Measurements from ENCODE around the gene CS. TPM values are rescaled to one million over a fixed set of nuclear protein-coding genes. Genes with fewer than 3 reads are reported as not detected.

Gene CS
- total RNA-seq, 1 donor from 2014 or later, result 137 TPM

DNA sequence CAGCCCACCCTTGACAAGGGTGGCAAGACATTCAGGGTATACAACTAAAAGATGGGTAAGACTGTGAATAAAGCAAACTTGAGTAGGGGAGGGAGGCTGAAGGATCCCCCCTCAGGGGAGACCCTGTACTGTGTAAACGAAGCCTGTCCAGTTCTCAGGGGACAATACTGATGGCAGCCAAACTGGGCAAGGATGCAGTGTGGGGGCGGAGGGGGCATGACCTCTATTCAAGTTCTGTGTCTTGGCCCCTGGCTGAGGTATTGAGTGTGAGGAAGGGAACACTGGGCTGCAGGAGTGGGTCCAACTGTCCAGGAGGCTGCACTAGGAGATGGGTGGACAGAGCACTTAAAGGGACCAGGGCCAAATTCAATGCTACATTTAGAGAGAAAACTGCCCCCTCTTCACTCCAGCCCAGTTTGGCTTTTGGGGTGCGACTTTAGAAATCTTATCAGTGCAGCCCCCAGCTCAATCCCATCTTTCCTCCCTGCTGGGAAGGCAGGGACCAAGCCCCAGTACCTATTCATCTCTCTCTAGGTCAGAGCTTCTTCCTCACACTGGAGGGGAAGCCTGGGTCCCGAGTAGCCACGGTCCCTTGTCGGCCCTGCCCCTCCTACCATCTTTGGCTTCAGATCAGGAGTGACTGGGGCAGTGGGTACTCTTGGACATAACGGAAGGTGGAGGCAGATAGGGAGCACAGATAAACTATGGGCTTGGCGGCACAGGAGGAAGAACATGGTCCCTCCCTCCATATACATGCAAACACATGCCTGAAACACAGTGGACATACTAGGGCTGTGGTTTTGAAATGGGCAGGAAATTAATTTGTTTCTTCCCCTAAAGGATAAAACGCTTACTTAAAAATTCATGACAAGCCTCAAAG lies 58.5 kb downstream of the CS start:
- Histone ChIP-seq H3K27me3 (ENCODE audit: control insufficient read depth in 3 of 3, insufficient read depth in 3 of 3, low read length in 3 of 3) (no peaks in the 10 kb centered on the region), H3K36me3 (ENCODE audit: control insufficient read depth in 3 of 3, insufficient read depth in 3 of 3, low read length in 3 of 3) (peaks cover 57 to 66% (median 66%) of the 10 kb centered on the region in 3 donors), H3K27ac (ENCODE audit: low read depth, low read length) (no peak overlapping the region), H3K4me1 (ENCODE audit: control insufficient read depth in 3 of 3, insufficient read depth in 3 of 3, low read length in 3 of 3) (no peaks in the 10 kb centered on the region), H3K4me3 (ENCODE audit: low read length in 3 of 3) (no peak overlapping the region), H3K9me3 (ENCODE audit: control insufficient read depth in 3 of 3, low read length in 3 of 3) (no peaks in the 10 kb centered on the region), H3K9ac (ENCODE audit: low read depth in 1 of 3, low read length in 3 of 3) (no peak overlapping the region)

DNA sequence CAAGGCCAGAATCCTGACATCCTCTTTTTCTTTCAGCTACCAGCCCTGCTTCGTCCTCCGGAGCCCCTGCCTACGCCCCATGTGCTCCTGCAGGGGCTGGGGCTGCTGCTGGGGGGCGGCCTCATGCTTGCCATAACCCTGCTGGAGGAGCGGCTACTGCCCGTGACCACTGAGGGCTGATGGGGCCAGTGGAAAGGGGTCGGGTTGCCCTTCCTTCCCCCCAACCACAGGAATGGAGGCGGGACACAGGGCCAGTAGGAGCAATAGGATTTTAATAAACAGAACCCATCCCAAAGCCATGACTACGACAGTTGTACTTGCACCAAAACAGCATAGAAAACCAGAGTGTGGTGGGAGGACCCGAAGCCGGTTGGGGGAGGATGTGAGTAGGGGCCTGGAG lies 62.6 kb downstream of the CS start:
- H3K36me3 ChIP-seq (ENCODE audit: control insufficient read depth in 3 of 3, insufficient read depth in 3 of 3, low read length in 3 of 3), result peaks cover 30 to 33% (median 31%) of the 10 kb centered on the region in 3 donors
- H3K9ac ChIP-seq (ENCODE audit: low read depth in 1 of 3, low read length in 3 of 3), result no peak overlapping the region

DNA sequence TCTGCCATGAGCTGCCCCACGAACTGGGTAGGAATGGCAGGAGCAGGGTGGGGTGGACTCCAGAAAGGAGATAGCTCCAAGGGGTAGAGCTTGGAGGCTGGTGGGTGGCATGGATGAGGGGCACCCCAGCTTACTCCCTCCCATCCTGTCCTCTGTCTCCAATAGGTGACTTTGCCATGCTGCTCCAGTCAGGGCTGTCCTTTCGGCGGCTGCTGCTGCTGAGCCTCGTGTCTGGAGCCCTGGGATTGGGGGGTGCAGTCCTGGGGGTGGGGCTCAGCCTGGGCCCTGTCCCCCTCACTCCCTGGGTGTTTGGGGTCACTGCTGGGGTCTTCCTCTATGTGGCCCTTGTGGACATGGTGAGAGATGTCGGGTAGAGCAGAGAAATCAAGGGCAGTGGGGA lies 63.1 kb downstream of the CS start:
- Histone ChIP-seq H3K27me3 (ENCODE audit: control insufficient read depth in 3 of 3, insufficient read depth in 3 of 3, low read length in 3 of 3) (no peaks in the 10 kb centered on the region), H3K4me1 (ENCODE audit: control insufficient read depth in 3 of 3, insufficient read depth in 3 of 3, low read length in 3 of 3) (no peaks in the 10 kb centered on the region), H3K36me3 (ENCODE audit: control insufficient read depth in 3 of 3, insufficient read depth in 3 of 3, low read length in 3 of 3) (peaks cover 24 to 27% (median 26%) of the 10 kb centered on the region in 3 donors), H3K27ac (ENCODE audit: low read depth, low read length) (no peak overlapping the region), H3K9ac (ENCODE audit: low read depth in 1 of 3, low read length in 3 of 3) (no peak overlapping the region), H3K9me3 (ENCODE audit: control insufficient read depth in 3 of 3, low read length in 3 of 3) (no peaks in the 10 kb centered on the region), H3K4me3 (ENCODE audit: low read length in 3 of 3) (no peak overlapping the region)

More for the DNA sequence above, 62.6 kb downstream of the CS start:
- H3K27me3 ChIP-seq (ENCODE audit: control insufficient read depth in 3 of 3, insufficient read depth in 3 of 3, low read length in 3 of 3), result no peaks in the 10 kb centered on the region
- H3K9me3 ChIP-seq (ENCODE audit: control insufficient read depth in 3 of 3, low read length in 3 of 3), result no peaks in the 10 kb centered on the region
- no peak overlapping the region for H3K4me3 ChIP-seq (ENCODE audit: low read length in 3 of 3)
- no peaks in the 10 kb centered on the region for H3K4me1 ChIP-seq (ENCODE audit: control insufficient read depth in 3 of 3, insufficient read depth in 3 of 3, low read length in 3 of 3)
- H3K27ac ChIP-seq (ENCODE audit: low read depth, low read length), result no peak overlapping the region

DNA sequence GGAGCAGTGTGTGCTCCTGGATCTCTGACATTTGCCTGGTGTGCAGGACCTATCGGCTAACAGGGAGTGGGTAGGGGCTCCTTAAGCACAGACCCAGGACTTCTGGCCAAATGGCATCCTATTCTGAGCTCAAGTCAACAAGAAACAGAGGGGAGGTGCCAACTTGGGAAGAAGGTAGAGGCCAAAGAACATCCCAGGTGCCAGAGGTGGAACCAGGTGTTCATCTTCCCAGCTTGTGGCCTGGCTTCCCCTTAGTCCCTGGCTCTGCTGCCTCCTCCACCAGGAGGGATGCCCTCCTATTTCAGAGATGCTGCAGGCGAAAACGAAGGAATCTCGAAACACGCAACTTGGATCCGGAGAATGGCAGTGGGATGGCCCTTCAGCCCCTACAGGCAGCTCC lies 64.0 kb downstream of the CS start:
- Histone ChIP-seq H3K4me3 (ENCODE audit: low read length in 3 of 3) (no peak overlapping the region), H3K4me1 (ENCODE audit: control insufficient read depth in 3 of 3, insufficient read depth in 3 of 3, low read length in 3 of 3) (no peaks in the 10 kb centered on the region), H3K9ac (ENCODE audit: low read depth in 1 of 3, low read length in 3 of 3) (no peak overlapping the region)

DNA sequence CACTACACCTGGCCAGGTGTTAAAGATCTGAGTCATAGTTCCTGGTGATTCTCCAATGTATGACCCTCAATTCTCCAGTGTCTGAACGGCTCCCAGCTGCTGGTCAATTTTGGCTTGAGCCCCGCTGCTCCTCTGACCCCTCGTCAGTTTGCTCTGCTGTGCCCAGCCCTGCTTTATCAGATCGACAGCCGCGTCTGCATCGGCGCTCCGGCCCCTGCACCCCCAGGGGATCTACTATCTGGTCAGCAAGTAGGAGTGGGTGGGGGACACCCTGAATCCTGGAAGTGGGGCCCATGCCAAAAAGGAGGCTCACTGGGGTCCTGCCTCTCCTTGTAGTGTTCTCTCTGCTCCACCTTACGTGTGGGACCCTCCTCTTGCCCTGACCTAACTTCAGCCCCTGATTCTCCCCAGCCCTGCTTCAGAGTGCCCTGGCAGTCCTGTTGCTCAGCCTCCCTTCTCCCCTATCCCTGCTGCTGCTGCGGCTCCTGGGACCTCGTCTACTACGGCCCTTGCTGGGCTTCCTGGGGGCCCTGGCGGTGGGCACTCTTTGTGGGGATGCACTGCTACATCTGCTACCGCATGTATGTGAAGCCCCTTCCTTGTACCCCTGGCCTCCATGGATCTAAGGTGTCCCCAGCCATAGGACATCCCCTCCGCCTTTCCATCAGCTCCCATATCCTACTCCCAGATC lies 65.2 kb downstream of the CS start:
- no peak overlapping the region for H3K27ac ChIP-seq (ENCODE audit: low read depth, low read length)
- no peak overlapping the region for H3K9ac ChIP-seq (ENCODE audit: low read depth in 1 of 3, low read length in 3 of 3)
- H3K9me3 ChIP-seq (ENCODE audit: control insufficient read depth in 3 of 3, low read length in 3 of 3), result no peaks in the 10 kb centered on the region
- H3K4me1 ChIP-seq (ENCODE audit: control insufficient read depth in 3 of 3, insufficient read depth in 3 of 3, low read length in 3 of 3), result no peaks in the 10 kb centered on the region
- no peaks in the 10 kb centered on the region for H3K27me3 ChIP-seq (ENCODE audit: control insufficient read depth in 3 of 3, insufficient read depth in 3 of 3, low read length in 3 of 3)
- no peak overlapping the region for H3K4me3 ChIP-seq (ENCODE audit: low read length in 3 of 3)
- H3K36me3 ChIP-seq (ENCODE audit: control insufficient read depth in 3 of 3, insufficient read depth in 3 of 3, low read length in 3 of 3), result peaks cover 9 to 11% (median 10%) of the 10 kb centered on the region in 3 donors

More for the DNA sequence above, 64.0 kb downstream of the CS start:
- Histone ChIP-seq H3K9me3 (ENCODE audit: control insufficient read depth in 3 of 3, low read length in 3 of 3) (no peaks in the 10 kb centered on the region), H3K27ac (ENCODE audit: low read depth, low read length) (no peak overlapping the region), H3K36me3 (ENCODE audit: control insufficient read depth in 3 of 3, insufficient read depth in 3 of 3, low read length in 3 of 3) (peaks cover 15 to 18% (median 17%) of the 10 kb centered on the region in 3 donors), H3K27me3 (ENCODE audit: control insufficient read depth in 3 of 3, insufficient read depth in 3 of 3, low read length in 3 of 3) (no peaks in the 10 kb centered on the region)

DNA sequence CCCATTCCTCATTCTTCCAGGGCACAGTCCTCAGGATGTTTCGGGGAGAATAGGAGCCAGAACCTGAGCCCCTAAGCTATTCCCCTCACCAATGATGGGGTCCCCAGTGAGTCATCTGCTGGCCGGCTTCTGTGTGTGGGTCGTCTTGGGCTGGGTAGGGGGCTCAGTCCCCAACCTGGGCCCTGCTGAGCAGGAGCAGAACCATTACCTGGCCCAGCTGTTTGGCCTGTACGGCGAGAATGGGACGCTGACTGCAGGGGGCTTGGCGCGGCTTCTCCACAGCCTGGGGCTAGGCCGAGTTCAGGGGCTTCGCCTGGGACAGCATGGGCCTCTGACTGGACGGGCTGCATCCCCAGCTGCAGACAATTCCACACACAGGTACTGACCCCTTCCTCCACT lies 68.9 kb downstream of the CS start:
- Histone ChIP-seq H3K27ac (ENCODE audit: low read depth, low read length) (no peak overlapping the region), H3K4me3 (ENCODE audit: low read length in 3 of 3) (no peak overlapping the region), H3K9ac (ENCODE audit: low read depth in 1 of 3, low read length in 3 of 3) (peak overlapping the region in 1 of 3 donors; percentile 25), H3K27me3 (ENCODE audit: control insufficient read depth in 3 of 3, insufficient read depth in 3 of 3, low read length in 3 of 3) (no peaks in the 10 kb centered on the region), H3K36me3 (ENCODE audit: control insufficient read depth in 3 of 3, insufficient read depth in 3 of 3, low read length in 3 of 3) (peaks cover 3 to 10% (median 10%) of the 10 kb centered on the region in 3 donors), H3K4me1 (ENCODE audit: control insufficient read depth in 3 of 3, insufficient read depth in 3 of 3, low read length in 3 of 3) (no peaks in the 10 kb centered on the region), H3K9me3 (ENCODE audit: control insufficient read depth in 3 of 3, low read length in 3 of 3) (no peaks in the 10 kb centered on the region)

DNA sequence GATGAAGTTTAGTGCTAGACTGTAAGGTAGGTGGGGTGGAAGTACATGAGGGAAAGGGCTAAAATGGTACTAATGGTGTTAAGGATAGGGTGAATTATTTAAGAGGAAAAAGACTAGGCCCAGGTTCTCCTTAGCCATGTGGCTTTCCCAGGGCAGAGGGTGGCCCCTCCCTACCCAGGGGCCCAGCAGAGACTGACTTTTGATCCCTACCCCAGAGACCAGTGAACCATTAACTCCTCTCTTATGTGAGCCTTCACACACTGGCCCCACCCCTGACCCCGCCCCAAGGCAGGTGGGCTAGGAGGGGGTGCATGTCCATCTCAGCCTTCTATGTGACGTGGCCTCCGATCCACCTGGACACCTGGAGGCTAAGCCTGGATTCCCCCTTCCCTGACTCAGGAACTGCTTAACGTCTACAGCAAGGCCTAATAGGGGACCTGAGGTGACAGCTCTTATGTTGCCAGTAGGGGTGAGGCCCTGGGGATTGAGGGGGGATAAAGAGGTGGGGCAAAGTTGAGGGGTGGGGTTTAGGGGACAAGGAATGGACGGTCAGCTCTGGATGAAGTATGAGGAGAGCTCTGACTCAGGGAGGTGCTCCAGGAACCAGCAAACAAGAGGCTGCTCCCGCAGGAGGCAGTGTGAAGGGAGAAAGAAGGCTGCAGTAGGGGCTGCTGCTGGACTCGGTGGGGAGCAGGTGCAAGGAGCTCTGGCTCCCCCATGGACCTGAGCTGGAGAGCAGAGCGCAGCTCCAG lies 69.5 kb downstream of the CS start:
- Histone ChIP-seq H3K27ac (ENCODE audit: low read depth, low read length) (no peak overlapping the region), H3K36me3 (ENCODE audit: control insufficient read depth in 3 of 3, insufficient read depth in 3 of 3, low read length in 3 of 3) (peaks cover 8 to 10% (median 10%) of the 10 kb centered on the region in 3 donors), H3K4me1 (ENCODE audit: control insufficient read depth in 3 of 3, insufficient read depth in 3 of 3, low read length in 3 of 3) (peaks cover 0 to under 1% (median 0%) of the 10 kb centered on the region in 3 donors), H3K9ac (ENCODE audit: low read depth in 1 of 3, low read length in 3 of 3) (no peak overlapping the region), H3K27me3 (ENCODE audit: control insufficient read depth in 3 of 3, insufficient read depth in 3 of 3, low read length in 3 of 3) (no peaks in the 10 kb centered on the region), H3K9me3 (ENCODE audit: control insufficient read depth in 3 of 3, low read length in 3 of 3) (no peaks in the 10 kb centered on the region), H3K4me3 (ENCODE audit: low read length in 3 of 3) (no peak overlapping the region)

DNA sequence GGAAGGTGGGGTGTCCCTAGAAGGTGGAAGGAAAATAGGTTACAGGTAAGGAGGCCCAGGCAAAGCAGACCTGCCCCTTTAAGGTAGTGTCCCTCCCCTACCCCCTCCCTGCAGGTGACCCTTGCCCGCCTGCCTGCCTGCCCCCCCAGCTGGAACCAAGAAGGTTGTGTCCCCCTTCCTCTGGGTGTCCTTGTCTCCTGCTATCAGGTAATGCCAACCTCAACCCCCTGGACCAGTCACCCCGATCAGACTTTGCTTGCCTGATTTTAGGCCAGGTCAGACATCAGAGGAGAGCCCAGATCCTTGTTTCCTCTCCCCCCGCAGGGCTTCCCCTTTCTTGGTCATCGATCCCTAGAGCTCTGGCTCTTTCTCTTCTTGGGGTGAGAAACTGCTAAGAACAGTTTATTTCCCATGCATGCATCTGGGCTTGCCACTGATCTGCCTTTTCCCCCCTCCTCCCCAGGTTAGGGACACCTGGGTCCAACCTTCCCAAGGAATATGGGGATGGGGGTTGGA lies 70.2 kb downstream of the CS start, which contains the start of gene SLC39A5:
Gene SLC39A5 (plus strand): TSS at position 136 of the 516 bp plus-strand sequence. CDS start 1,224 bp downstream, outside the sequence.
- H3K27me3 ChIP-seq (ENCODE audit: control insufficient read depth in 3 of 3, insufficient read depth in 3 of 3, low read length in 3 of 3), result no peaks in the 10 kb centered on the region
- H3K4me1 ChIP-seq (ENCODE audit: control insufficient read depth in 3 of 3, insufficient read depth in 3 of 3, low read length in 3 of 3), result peaks cover 2 to 7% (median 5%) of the 10 kb centered on the region in 3 donors
- no peak within 1 kb of the TSS for H3K4me3 ChIP-seq (ENCODE audit: low read length in 3 of 3)
- no peak within 1 kb of the TSS for H3K9ac ChIP-seq (ENCODE audit: low read depth in 1 of 3, low read length in 3 of 3)
- H3K9me3 ChIP-seq (ENCODE audit: control insufficient read depth in 3 of 3, low read length in 3 of 3), result no peaks in the 10 kb centered on the region
- peaks cover 8 to 10% (median 10%) of the 10 kb centered on the region in 3 donors for H3K36me3 ChIP-seq (ENCODE audit: control insufficient read depth in 3 of 3, insufficient read depth in 3 of 3, low read length in 3 of 3)
- H3K27ac ChIP-seq (ENCODE audit: low read depth, low read length), result no peak within 1 kb of the TSS

DNA sequence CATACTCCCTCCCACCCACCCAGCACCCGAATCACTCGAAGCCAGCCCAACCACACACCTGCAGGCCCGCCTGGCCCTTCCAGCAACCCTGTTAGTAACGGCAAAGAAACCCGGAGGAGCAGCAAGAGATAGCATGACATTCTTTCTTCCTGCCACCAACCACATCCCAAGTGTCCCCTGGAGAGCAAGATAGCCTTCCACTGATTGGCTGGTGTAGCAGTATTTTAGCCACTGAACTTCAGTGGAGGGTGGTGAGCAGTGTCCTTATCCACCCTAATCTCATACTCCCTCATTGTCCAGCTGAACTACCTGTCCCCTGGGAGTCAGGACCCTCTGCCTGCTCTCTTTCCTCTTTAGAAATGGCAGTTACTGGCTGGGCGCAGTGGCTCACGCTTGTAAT lies 71.0 kb downstream of the CS start:
- Histone ChIP-seq H3K27me3 (ENCODE audit: control insufficient read depth in 3 of 3, insufficient read depth in 3 of 3, low read length in 3 of 3) (no peaks in the 10 kb centered on the region), H3K9ac (ENCODE audit: low read depth in 1 of 3, low read length in 3 of 3) (no peak overlapping the region), H3K36me3 (ENCODE audit: control insufficient read depth in 3 of 3, insufficient read depth in 3 of 3, low read length in 3 of 3) (peaks cover 8 to 10% (median 10%) of the 10 kb centered on the region in 3 donors), H3K27ac (ENCODE audit: low read depth, low read length) (no peak overlapping the region), H3K9me3 (ENCODE audit: control insufficient read depth in 3 of 3, low read length in 3 of 3) (no peaks in the 10 kb centered on the region), H3K4me1 (ENCODE audit: control insufficient read depth in 3 of 3, insufficient read depth in 3 of 3, low read length in 3 of 3) (peaks cover 4 to 13% (median 10%) of the 10 kb centered on the region in 3 donors), H3K4me3 (ENCODE audit: low read length in 3 of 3) (no peak overlapping the region)

All from skeletal muscle tissue (tissue), 4 donors.